WTC11 (cell line): ENCODE measurements around the gene NDRG3.

ENCODE experiments used
- ATF2 ChIP-seq: sonication (generic); formaldehyde crosslinking; IDR thresholded peaks from 2 replicates; pipeline ENCODE4 v1.8.1; 2022; ENCODE audit warnings: low read depth, missing genetic modification reagents, borderline replicate concordance
- ATF3 ChIP-seq: sonication (generic); formaldehyde crosslinking; conservative IDR thresholded peaks from 2 replicates; pipeline ENCODE4 v1.8.1; 2022; ENCODE audit warnings: mild to moderate bottlenecking, missing genetic modification reagents
- CBFB ChIP-seq: sonication (generic); formaldehyde crosslinking; IDR thresholded peaks from 2 replicates; pipeline ENCODE4 v1.8.1; 2022; ENCODE audit warnings: mild to moderate bottlenecking, low read depth, missing genetic modification reagents
- CTCF ChIP-seq: fragments of 200-600 bp; IDR thresholded peaks from 2 replicates; pipeline ENCODE4 v1.8.0; 2022; ENCODE audit warnings: antibody characterized with exemption
- FOXK1 ChIP-seq: sonication (generic); formaldehyde crosslinking; IDR thresholded peaks from 2 replicates; pipeline ENCODE4 v1.8.0; 2022; ENCODE audit warnings: mild to moderate bottlenecking, moderate library complexity, missing genetic modification reagents
- GTF2I ChIP-seq: fragments of 250-450 bp; sonication (Bioruptor Pico); conservative IDR thresholded peaks from 2 replicates; pipeline ENCODE4 v1.4.0; 2021; ENCODE audit warnings: mild to moderate bottlenecking
- MAX ChIP-seq: sonication (generic); formaldehyde crosslinking; IDR thresholded peaks from 2 replicates; pipeline ENCODE4 v1.8.0; 2022; ENCODE audit warnings: mild to moderate bottlenecking, missing genetic modification reagents
- NR3C1 ChIP-seq: sonication (generic); formaldehyde crosslinking; conservative IDR thresholded peaks from 2 replicates; pipeline ENCODE4 v1.8.1; 2023; ENCODE audit warnings: low read depth, mild to moderate bottlenecking, missing genetic modification reagents
- PRDM15 ChIP-seq: sonication (generic); formaldehyde crosslinking; IDR thresholded peaks from 2 replicates; pipeline ENCODE4 v1.8.0; 2022; ENCODE audit warnings: missing genetic modification reagents
- SMAD4 ChIP-seq: sonication (generic); formaldehyde crosslinking; IDR thresholded peaks from 2 replicates; pipeline ENCODE4 v1.8.0; 2022; ENCODE audit warnings: mild to moderate bottlenecking, missing genetic modification reagents
- USF1 ChIP-seq: sonication (generic); formaldehyde crosslinking; IDR thresholded peaks from 2 replicates; pipeline ENCODE4 v1.8.0; 2022; ENCODE audit warnings: mild to moderate bottlenecking, missing genetic modification reagents
- ZNF423 ChIP-seq: fragments of 250-450 bp; sonication (Bioruptor Pico); IDR thresholded peaks from 2 replicates; pipeline ENCODE4 v2.1.2; 2022; ENCODE audit warnings: mild to moderate bottlenecking, moderate library complexity

- no peak for TF ChIP-seq FOXK1 (CRISPR knock-in tag)
- TF ChIP-seq CTCF: no peak
- no peak for TF ChIP-seq ZNF423 (CRISPR knock-in tag)
- TF ChIP-seq PRDM15 (CRISPR knock-in tag): no peak
- TF ChIP-seq NR3C1 (CRISPR knock-in tag): no peak
- no peak for TF ChIP-seq ATF2 (CRISPR knock-in tag)
- TF ChIP-seq CBFB (CRISPR knock-in tag): no peak
- TF ChIP-seq MAX: no peak
- TF ChIP-seq ATF3 (CRISPR knock-in tag): no peak
- no peak for TF ChIP-seq GTF2I (CRISPR knock-in tag)
- no peak for TF ChIP-seq SMAD4 (CRISPR knock-in tag)
- TF ChIP-seq USF1 (CRISPR knock-in tag): no peak
These were observed 113.8 kb downstream of the NDRG3 start for GRCh38 chr20:36632147-36632486.
